ES-I3 (cell line): Measurements from ENCODE around the gene LIMCH1.
"Not testable (repeated sequence)": the region's sequence is repeated elsewhere in the genome, so short reads cannot be mapped to it uniquely, and the experiment has no call there.

Source experiments
- H3K36me3 ChIP-seq: 2 replicates; pipeline ENCODE4 v1.6.1; 2013; ENCODE audit warnings: mild to moderate bottlenecking, low read length, control low read depth, moderate library complexity; ENCODE audit not compliant: insufficient read depth
- H3K4me1 ChIP-seq: 2 replicates; pipeline ENCODE4 v1.6.1; 2013; ENCODE audit warnings: mild to moderate bottlenecking, control low read depth, low read length; ENCODE audit not compliant: insufficient read depth
- H3K9ac ChIP-seq: 2 replicates; pipeline ENCODE4 v1.6.1; 2013; ENCODE audit warnings: low read depth, mild to moderate bottlenecking, low read length, moderate library complexity
- H3K9me3 ChIP-seq: 2 replicates; pipeline ENCODE4 v1.6.1; 2013; ENCODE audit warnings: mild to moderate bottlenecking, low read length, moderate library complexity; ENCODE audit not compliant: control insufficient read depth, insufficient read depth

The LIMCH1 gene, protein sequence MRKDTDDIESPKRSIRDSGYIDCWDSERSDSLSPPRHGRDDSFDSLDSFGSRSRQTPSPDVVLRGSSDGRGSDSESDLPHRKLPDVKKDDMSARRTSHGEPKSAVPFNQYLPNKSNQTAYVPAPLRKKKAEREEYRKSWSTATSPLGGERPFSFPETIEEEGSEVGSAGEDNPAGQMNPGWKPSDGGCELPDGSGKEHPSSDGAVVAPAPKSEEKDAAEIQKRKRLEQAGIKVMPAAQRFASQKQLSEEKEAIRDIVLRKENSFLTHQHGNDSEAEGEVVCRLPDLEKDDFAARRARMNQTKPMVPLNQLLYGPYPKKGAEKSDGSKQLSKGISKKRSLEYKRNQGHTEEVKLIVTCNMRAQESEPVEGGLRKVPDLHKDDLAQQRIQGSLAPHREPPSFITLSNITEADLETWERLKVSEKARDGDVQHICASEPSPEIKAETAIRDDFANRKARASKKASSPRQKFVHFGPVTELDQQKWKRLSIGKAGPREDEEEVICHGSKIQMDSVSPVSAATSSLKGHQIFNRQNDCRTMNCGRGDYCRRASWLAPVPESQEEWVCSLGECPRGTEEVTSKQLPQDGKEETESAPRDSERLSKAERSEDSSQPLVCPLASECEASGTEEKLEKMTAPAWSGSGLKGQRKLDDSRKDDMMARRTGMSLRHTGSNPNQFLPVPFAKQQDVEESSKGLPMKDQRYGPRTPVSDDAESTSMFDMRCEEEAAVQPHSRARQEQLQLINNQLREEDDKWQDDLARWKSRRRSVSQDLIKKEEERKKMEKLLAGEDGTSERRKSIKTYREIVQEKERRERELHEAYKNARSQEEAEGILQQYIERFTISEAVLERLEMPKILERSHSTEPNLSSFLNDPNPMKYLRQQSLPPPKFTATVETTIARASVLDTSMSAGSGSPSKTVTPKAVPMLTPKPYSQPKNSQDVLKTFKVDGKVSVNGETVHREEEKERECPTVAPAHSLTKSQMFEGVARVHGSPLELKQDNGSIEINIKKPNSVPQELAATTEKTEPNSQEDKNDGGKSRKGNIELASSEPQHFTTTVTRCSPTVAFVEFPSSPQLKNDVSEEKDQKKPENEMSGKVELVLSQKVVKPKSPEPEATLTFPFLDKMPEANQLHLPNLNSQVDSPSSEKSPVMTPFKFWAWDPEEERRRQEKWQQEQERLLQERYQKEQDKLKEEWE (N-terminal part only)

DNA sequence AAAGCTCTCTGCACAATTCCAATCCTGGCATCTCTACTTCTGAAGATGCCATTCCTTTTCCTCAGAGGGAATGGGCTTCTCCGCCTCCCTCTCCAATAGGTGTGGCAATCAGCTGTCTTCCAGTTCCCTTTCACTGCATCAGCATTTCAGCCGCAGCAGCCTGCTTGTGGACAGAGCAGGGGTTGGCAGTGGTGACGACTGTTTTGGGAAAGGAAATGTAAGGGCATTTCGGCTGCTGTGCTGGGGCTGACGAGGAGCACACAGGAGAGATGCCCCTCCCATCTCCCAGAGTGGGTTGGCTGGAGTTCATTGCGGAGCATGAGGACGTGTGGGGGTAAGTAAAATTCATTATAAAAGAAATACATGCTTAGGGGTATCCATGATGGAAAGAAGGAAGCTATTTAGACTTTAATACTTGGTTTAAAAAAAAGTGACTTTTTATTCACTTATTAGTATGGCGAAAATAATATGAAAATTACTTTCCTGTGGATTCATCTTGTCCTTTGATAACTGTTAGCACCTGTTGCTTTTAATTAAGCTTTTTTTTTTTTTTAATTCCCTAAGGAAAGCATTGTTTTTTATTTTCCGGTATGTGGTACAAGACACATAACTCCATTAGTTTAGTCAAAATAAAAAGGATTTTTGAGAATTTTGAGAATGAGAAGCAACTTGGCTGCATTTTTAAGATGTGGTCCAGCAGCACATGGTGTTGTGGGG lies at the start of gene LIMCH1:
LIMCH1 (plus strand) TSS at position 141 of the 717 bp plus-strand sequence. CDS start 67,839 bp downstream, outside the sequence.
- Histone ChIP-seq H3K36me3 (no peaks in the 10 kb centered on the region), H3K9ac (no peak within 1 kb of the TSS), H3K4me1 (peaks cover 27% of the 10 kb centered on the region), H3K9me3 (no peaks in the 10 kb centered on the region)

DNA sequence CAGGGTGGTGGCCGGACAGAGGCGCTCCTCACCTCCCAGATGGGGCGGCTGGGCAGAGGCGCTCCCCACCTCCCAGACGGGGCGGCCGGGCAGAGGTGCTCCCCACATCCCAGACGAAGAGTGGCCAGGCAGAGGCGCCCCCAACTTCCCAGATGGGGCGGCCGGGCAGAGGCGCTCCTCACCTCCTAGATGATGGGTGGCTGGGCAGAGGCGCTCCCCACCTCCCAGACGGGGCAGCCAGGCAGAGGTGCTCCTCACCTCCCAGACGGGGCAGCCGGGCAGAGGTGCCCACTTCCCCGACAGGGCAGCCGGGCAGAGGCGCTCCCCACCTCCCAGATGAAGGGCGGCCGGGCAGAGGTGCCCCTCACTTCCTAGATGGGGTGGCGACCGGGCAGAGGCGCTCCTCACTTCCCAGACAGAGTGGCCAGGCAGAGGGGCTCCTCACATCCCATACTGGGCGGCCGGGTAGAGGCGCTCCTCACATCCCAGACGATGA lies 46.8 kb upstream of the LIMCH1 start:
- not testable (repeated sequence) for H3K4me1 ChIP-seq, H3K36me3 ChIP-seq, H3K9ac ChIP-seq, H3K9me3 ChIP-seq

DNA sequence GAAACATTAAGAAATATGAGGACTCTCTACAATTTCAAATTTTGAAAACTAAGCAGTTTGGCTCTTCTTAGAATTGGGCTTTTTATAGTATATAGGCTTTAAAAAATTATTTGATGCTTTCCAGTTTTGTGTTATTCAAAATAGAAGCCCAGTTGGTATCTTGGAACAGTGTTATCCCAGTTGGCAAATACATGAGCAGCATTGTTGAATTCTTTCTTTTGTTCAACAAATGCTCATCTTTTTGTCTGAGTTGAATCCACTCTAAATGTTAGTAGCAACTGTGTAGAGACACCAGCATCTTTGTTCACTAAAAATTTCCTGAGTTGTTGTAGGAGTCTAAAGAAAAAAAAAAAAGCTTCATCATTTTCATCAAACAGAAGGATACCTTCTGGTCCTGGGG lies 41.0 kb upstream of the LIMCH1 start:
- Histone ChIP-seq H3K36me3 (no peaks in the 10 kb centered on the region), H3K4me1 (no peaks in the 10 kb centered on the region), H3K9ac (no peak overlapping the region), H3K9me3 (0 out of 2 replicates have a peak, but pooled peaks cover 4% of the 10 kb centered on the region)

DNA sequence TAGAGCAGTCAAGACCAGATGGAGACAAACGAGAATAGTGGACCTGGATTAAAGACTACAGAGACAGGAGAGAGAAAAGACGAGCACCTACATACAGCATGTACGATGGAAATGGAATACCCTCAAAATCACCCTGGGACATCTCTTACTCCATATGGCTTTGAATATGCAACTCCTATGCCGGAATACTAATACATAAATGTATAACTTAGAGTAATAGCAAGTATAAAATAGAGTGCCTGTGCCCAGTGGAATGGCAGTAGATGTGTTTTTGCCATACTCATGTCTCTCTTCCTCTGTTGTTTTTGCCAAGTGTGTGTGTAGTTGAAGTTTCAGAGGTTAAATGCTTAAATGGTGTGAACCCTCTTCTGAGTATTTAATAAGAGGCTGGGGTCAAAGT lies 39.8 kb upstream of the LIMCH1 start:
- Histone ChIP-seq H3K9me3 (no peaks in the 10 kb centered on the region), H3K9ac (no peak overlapping the region), H3K36me3 (no peaks in the 10 kb centered on the region)

DNA sequence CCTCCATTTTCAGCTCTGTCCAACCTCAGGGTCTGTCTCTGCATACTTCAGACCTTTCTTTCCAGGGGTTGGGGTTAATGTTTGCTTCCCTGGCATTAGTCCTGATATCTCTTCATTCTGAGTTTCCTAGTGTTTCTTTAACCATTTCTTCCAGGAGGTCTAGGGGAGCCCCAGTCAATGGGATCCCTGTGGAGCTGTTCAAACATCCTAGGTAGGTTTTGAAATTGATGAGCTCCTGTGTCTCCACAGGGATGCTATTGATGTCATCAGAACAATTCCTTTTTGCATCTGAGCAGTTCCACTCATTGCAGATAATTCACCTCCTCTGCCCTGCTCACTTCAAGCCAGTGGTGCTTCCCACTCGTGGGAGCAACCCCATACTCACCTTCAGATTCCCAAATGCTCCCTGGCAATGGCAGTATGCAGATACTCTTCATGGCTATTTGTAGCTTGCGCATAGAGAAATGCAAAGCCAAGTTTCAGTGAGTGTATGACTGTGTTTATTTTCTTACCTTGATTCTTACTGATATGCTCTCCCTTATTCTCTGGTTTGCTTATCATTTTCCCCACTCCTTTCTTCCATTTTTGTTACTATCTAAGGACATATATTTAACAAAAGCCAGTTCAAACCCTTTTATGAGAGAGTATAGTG lies 33.7 kb upstream of the LIMCH1 start:
- H3K9me3 ChIP-seq = no peaks in the 10 kb centered on the region
- peaks cover 6% of the 10 kb centered on the region; the same call in 1 of the 2 replicates for H3K4me1 ChIP-seq
- no peaks in the 10 kb centered on the region for H3K36me3 ChIP-seq
- H3K9ac ChIP-seq = no peak overlapping the region

More for the DNA sequence above, 39.8 kb upstream of the LIMCH1 start:
- H3K4me1 ChIP-seq = no peaks in the 10 kb centered on the region

DNA sequence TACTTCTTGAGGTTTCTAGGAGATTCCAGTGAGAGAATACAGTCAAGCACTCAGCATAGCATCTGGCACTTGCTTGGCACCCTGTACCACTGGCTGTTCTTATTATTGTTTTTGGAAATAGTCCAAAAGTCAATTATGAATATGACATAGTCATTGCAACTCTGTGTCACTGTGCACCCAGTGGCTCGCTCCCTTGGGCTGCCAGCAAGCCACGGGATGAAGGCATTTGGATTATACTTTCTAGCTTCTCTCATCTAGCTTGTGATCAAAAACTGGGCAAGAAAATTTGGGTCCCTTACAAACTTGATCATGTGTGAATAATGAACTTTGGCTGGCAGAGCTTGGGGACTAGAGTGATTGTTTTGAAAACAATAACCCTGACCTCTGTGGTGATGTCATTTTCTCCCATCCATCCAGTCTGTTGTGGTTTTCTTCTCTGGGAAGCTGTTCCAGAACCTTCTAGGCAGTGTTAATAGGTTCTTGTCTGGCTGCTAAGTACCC lies 32.7 kb upstream of the LIMCH1 start:
- Histone ChIP-seq H3K4me1 (peaks cover 6% of the 10 kb centered on the region; the same call in 1 of the 2 replicates), H3K9ac (no peak overlapping the region)

DNA sequence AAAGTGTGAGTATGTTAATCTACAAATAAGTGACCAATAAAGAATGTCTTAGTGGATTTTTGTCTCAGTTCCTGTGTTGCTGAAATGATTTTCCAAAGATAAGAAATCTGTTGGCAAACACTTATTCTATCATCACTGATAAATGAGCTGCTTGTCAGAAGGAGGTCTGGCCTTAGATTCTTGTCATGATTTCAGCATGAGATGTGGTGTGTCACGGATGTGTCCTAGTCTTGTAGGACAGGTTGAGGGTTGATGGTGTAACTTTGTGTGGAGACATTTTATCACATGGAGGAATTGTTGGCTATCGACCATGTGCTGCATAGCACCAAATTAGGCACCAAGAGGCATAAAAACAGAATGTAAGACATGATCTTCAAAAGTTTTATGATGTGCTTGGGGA lies 31.8 kb upstream of the LIMCH1 start:
- no peaks in the 10 kb centered on the region for H3K9me3 ChIP-seq

More for the DNA sequence above, 32.7 kb upstream of the LIMCH1 start:
- Histone ChIP-seq H3K9me3 (no peaks in the 10 kb centered on the region), H3K36me3 (no peaks in the 10 kb centered on the region)

DNA sequence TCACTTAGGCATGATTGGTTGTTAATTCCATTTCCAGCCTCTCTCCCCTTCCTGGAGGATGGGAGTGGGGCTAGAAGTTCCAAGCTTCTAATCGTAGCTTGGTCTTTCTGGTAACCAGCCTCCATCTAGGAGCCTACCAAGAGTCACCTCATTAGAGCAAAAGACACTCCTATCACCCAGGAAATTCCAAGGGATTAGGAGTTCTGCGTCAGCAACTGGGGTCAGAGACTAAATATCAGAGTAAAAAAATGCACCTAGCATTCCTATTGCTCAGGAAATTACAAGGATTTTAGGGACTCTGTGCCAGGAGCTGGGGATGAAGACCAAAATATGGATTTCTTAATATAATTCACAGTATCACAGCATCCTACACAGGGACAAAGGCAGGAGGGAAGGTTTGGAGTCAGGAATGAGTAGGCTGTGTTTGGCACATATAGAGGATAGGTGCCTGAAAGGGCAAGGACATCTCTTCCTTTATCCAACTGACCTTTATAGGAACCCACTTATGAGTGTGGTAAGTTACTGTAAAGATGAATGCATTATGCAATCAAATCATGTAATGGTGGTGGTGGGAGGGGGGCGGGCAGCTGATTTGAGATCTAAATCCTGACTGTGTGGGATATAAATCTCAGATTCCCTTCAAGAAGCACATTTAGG lies 30.5 kb upstream of the LIMCH1 start:
- Histone ChIP-seq H3K9ac (no peak overlapping the region), H3K9me3 (no peaks in the 10 kb centered on the region), H3K36me3 (no peaks in the 10 kb centered on the region), H3K4me1 (peaks cover 6% of the 10 kb centered on the region; the same call in 1 of the 2 replicates)

More for the DNA sequence above, 31.8 kb upstream of the LIMCH1 start:
- Histone ChIP-seq H3K9ac (no peak overlapping the region), H3K4me1 (peaks cover 6% of the 10 kb centered on the region; the same call in 1 of the 2 replicates), H3K36me3 (no peaks in the 10 kb centered on the region)

DNA sequence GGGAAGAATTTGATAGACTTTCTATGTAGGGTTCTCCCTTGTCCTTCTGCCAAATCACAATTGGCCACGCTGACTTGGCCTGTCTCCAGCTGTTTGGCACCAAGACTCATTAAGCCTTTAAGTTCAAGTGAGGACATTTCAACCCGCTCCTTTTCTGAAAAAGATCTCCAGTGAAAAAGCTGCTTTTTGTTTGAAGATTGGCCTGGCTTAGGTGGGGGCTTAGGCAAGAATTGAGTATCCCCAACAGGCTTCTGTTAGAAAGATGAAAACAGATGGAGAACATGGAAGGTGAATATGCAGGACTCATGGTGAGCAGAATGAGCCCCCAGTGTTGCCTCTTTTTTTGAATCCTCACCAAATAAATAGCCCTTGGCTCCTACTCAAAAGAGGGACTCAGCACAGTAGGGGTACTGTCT lies 28.5 kb upstream of the LIMCH1 start:
- no peaks in the 10 kb centered on the region for H3K9me3 ChIP-seq
- H3K36me3 ChIP-seq = no peaks in the 10 kb centered on the region
- H3K9ac ChIP-seq = no peak overlapping the region
- H3K4me1 ChIP-seq = peaks cover under 1% of the 10 kb centered on the region; the same call in 1 of the 2 replicates

DNA sequence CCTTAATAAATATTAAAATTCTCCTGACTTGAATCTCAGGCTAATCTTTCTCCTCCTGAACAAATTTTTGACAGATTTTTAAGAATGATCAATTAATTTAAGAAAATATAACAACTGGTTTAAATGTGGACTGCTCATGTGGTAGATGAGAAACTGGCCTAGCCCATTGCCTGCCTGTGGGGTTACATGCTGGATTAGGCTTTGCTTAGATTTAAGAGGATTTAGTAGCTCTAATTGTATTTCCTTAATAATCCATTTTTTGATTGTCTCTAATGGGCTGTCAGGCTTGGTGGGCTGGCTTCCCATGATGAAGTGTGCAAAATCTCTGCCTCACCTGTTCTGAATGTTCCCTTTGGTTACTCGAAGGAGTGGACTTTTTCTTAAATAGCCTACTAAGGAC lies 27.8 kb upstream of the LIMCH1 start:
- Histone ChIP-seq H3K9me3 (no peaks in the 10 kb centered on the region), H3K9ac (no peak overlapping the region), H3K4me1 (no peaks in the 10 kb centered on the region), H3K36me3 (no peaks in the 10 kb centered on the region)

DNA sequence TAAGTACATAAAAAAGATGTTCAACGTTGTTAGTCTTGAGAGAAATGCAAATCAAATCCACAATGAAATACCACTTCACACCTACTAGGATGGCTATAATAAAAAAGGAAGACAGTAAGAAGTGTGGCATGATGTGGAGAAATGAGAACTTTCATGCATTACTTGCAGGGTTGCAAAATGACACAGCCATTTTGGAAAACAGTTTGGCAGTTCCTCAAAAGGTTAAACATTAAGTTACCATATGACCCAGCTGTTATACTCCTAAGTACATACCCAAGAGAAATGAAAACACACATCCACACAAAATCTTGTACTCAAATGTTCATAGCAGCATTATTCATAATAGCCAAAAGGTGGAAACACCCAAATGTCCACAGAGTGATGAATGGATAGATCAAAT lies 25.8 kb upstream of the LIMCH1 start:
- Histone ChIP-seq H3K4me1 (no peaks in the 10 kb centered on the region), H3K36me3 (no peaks in the 10 kb centered on the region), H3K9me3 (no peaks in the 10 kb centered on the region), H3K9ac (no peak overlapping the region)

DNA sequence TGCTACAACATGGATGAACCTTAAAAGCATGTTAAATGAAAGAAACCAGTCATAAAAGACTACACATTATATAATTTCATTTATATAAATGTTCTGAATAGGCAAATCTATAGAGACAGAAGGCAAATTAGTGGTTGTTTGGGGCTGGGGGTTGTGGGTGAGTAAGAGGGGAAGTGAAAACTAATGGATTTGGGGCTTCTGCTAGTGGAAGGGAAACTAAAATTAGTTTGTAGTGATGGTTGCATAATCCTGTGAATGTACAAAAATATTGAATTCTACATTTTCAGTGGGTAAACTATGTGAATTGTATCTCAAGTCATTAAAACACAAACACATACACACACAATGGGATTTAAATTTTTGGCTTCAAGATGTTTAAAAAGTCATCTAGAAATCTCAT lies 25.4 kb upstream of the LIMCH1 start:
- Histone ChIP-seq H3K36me3 (no peaks in the 10 kb centered on the region), H3K9me3 (no peaks in the 10 kb centered on the region), H3K4me1 (no peaks in the 10 kb centered on the region), H3K9ac (no peak overlapping the region)

DNA sequence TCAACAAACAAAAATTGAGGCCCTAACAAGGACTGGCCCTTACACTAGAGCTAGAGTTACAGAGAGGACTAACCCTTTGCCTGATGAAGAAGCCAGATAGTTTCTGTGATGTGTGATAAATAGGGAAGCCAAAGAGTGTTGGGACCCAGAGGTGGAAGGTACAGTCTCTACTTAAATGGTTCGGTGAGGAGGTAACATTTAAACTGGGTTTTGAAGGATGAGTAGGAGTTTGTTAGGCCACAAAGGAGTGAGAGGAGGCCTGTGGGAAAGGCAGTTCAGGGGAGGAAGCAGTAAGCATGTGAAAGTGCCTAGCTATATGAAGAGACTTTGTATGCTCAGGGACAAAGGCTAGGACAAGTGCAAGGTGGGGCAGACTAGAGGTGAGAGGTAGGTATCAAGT lies 23.8 kb upstream of the LIMCH1 start:
- H3K36me3 ChIP-seq = no peaks in the 10 kb centered on the region
- no peak overlapping the region for H3K9ac ChIP-seq
- no peaks in the 10 kb centered on the region for H3K4me1 ChIP-seq
- H3K9me3 ChIP-seq = no peaks in the 10 kb centered on the region
